ENCODE data around the gene KRT80. TPM values are rescaled to one million over a fixed set of nuclear protein-coding genes. Genes with fewer than 3 reads are reported as not detected.

The KRT80 gene
- total and polyA plus RNA-seq, 2 donors from 2014 or later = 1.0 to 12.3 TPM

GRCh38 chr12:52127683-52128450 lies 63.9 kb downstream of the KRT80 start:
- no peak overlapping the region for H3K4me3 ChIP-seq (ENCODE audit: low read length in 3 of 3)
- no peak overlapping the region for H3K9ac ChIP-seq (ENCODE audit: low read length in 3 of 3)
- H3K36me3 ChIP-seq (ENCODE audit: control insufficient read depth in 2 of 3, insufficient read depth in 3 of 3, low read length in 3 of 3) = no peaks in the 10 kb centered on the region
- intact Hi-C loops (cut with DNase I) = no loop called here
- FAIRE-seq = no peak
- H3K27ac ChIP-seq (ENCODE audit: low read depth in 2 of 2, low read length in 2 of 2) = peak overlapping the region; percentile 16 to 79
- peaks cover 4 to 24% (median 4%) of the 10 kb centered on the region in 3 donors for H3K4me1 ChIP-seq (ENCODE audit: control insufficient read depth in 2 of 3, insufficient read depth in 2 of 3, low read depth in 1 of 3, low read length in 3 of 3)
- no peaks in the 10 kb centered on the region for H3K9me3 ChIP-seq (ENCODE audit: control insufficient read depth in 2 of 3, insufficient read depth in 1 of 3, low read length in 3 of 3)
- DNase-seq = no peak
- TF ChIP-seq, protein P1, sequence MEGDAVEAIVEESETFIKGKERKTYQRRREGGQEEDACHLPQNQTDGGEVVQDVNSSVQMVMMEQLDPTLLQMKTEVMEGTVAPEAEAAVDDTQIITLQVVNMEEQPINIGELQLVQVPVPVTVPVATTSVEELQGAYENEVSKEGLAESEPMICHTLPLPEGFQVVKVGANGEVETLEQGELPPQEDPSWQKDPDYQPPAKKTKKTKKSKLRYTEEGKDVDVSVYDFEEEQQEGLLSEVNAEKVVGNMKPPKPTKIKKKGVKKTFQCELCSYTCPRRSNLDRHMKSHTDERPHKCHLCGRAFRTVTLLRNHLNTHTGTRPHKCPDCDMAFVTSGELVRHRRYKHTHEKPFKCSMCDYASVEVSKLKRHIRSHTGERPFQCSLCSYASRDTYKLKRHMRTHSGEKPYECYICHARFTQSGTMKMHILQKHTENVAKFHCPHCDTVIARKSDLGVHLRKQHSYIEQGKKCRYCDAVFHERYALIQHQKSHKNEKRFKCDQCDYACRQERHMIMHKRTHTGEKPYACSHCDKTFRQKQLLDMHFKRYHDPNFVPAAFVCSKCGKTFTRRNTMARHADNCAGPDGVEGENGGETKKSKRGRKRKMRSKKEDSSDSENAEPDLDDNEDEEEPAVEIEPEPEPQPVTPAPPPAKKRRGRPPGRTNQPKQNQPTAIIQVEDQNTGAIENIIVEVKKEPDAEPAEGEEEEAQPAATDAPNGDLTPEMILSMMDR (IDR thresholded peaks at IDR 0.05; ENCODE audit: borderline replicate concordance, extremely low read depth, insufficient read depth) = no peak
- H3K27me3 ChIP-seq (ENCODE audit: control insufficient read depth, insufficient read depth, low read length) = no peaks in the 10 kb centered on the region

DNA sequence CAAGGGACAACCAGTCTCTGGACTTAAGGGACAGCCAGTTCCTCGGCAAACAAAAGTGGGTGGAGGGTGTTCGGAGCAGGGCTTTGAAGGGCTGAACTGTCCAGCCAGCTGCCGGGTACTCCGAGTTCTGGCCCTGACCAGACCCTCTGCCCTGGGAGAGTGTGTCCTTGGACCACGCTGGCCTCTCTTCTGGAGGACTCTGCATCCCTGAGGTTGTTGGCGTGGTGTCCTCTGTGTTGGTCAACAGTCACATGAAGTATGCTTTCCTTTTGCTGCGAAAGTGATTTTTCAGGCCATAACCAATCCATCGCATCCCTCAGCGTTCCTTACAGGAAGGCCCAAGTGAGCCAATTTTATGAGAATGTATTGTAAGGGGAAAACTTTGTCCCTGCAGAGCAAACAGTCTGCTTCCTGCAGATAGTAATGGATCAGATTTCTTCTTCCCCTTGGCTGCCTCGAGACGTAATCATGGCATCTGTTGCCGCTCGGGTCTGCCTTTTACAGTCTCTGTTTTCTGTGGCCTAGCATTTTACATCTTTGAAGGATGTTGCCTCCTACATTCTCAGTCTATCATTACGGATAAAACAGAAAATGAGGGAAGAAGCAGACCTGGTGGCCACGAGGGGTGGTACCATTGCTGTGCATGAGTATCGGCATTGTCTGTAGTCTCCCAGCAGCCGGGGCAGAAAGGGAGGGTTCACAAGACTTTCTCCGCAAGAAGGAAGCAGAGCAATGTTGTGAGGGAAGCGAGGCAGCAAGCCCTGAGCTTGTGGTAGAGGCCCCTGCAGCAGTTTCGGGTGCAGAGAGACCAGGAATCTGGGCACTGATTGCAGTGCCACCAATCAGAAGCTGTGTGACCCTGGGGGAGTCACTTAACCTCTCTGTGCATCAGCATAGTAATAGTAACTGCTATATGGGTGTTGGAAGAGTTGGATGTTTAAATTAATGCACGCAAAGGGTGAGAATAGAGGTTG lies 64.9 kb downstream of the KRT80 start:
- Histone ChIP-seq H3K36me3 (ENCODE audit: control insufficient read depth in 2 of 3, insufficient read depth in 3 of 3, low read length in 3 of 3) (no peaks in the 10 kb centered on the region), H3K9ac (ENCODE audit: low read length in 3 of 3) (no peak overlapping the region), H3K9me3 (ENCODE audit: control insufficient read depth in 2 of 3, insufficient read depth in 1 of 3, low read length in 3 of 3) (no peaks in the 10 kb centered on the region), H3K4me1 (ENCODE audit: control insufficient read depth in 2 of 3, insufficient read depth in 2 of 3, low read depth in 1 of 3, low read length in 3 of 3) (peaks cover 4 to 28% (median 4%) of the 10 kb centered on the region in 3 donors), H3K4me3 (ENCODE audit: low read length in 3 of 3) (peak overlapping the region in 1 of 3 donors; percentile 2), H3K27ac (ENCODE audit: low read depth in 2 of 2, low read length in 2 of 2) (peak overlapping the region; percentile 51 to 79), H3K27me3 (ENCODE audit: control insufficient read depth, insufficient read depth, low read length) (no peaks in the 10 kb centered on the region)
- TF ChIP-seq, protein P1 (IDR thresholded peaks at IDR 0.05; ENCODE audit: borderline replicate concordance, extremely low read depth, insufficient read depth) = no peak
- FAIRE-seq (no peak), DNase-seq (peak in 4 of 5 donors; percentile 32 to 78 (median 55))
- intact Hi-C loops (cut with DNase I) = no loop called here

- intact Hi-C loops (cut with DNase I) = no loop called here
- Histone ChIP-seq H3K27ac (ENCODE audit: low read depth in 2 of 2, low read length in 2 of 2) (peak overlapping the region; percentile 47 to 75), H3K9ac (ENCODE audit: low read length in 3 of 3) (peak overlapping the region in 1 of 3 donors; percentile 7), H3K4me1 (ENCODE audit: control insufficient read depth in 2 of 3, insufficient read depth in 2 of 3, low read depth in 1 of 3, low read length in 3 of 3) (peaks cover 4 to 30% (median 4%) of the 10 kb centered on the region in 3 donors), H3K9me3 (ENCODE audit: control insufficient read depth in 2 of 3, insufficient read depth in 1 of 3, low read length in 3 of 3) (no peaks in the 10 kb centered on the region), H3K4me3 (ENCODE audit: low read length in 3 of 3) (no peak overlapping the region), H3K27me3 (ENCODE audit: control insufficient read depth, insufficient read depth, low read length) (no peaks in the 10 kb centered on the region), H3K36me3 (ENCODE audit: control insufficient read depth in 2 of 3, insufficient read depth in 3 of 3, low read length in 3 of 3) (no peaks in the 10 kb centered on the region)
- TF ChIP-seq, protein P1 (IDR thresholded peaks at IDR 0.05; ENCODE audit: borderline replicate concordance, extremely low read depth, insufficient read depth) = no peak
- FAIRE-seq (no peak), DNase-seq (peak in 2 of 5 donors; percentile 36 to 54)
Observed at GRCh38 chr12:52126050-52126604, 65.7 kb downstream of the KRT80 start.
